K562 (cell line): ENCODE data around the gene MAGT1. TPM values are rescaled to one million over a fixed set of nuclear protein-coding genes. Genes with fewer than 3 reads are reported as not detected.

Experiments
- ADNP ChIP-seq: fragments of 200-800 bp; sonication (Bioruptor generic); IDR thresholded peaks from 2 replicates; pipeline ENCODE4 v1.6.1; 2016; ENCODE audit warnings: missing genetic modification characterization, missing compliant biosample characterization
- ARID1B ChIP-seq: fragments of 450-650 bp; IDR thresholded peaks from 2 replicates; pipeline ENCODE4 v1.6.1; 2016; ENCODE audit warnings: antibody characterized with exemption, mild to moderate bottlenecking, inconsistent platforms
- ARID2 ChIP-seq: fragments of 450-650 bp; IDR thresholded peaks from 2 replicates; pipeline ENCODE4 v1.6.1; 2017; ENCODE audit warnings: antibody characterized with exemption, mild to moderate bottlenecking
- ATF7 ChIP-seq: fragments of 450-650 bp; IDR thresholded peaks from 2 replicates; pipeline ENCODE4 v1.7.1; 2014; ENCODE audit warnings: mild to moderate bottlenecking, moderate library complexity
- DNMT1 ChIP-seq: fragments of 450-650 bp; IDR thresholded peaks from 2 replicates; pipeline ENCODE4 v1.6.1; 2016; ENCODE audit warnings: antibody characterized with exemption, mild to moderate bottlenecking
- E2F6 ChIP-seq, 2 experiments: IDR thresholded peaks; 2 replicates each; pipeline ENCODE4 v1.6.1; 2011; ENCODE audit warnings: borderline replicate concordance in 1 of 2, control low read depth in 1 of 2, low read depth in 1 of 2, low read length in 1 of 2, mild to moderate bottlenecking in 1 of 2, mixed read lengths in 1 of 2, moderate library complexity in 1 of 2; ENCODE audit not compliant: insufficient read depth in 1 of 2, insufficient read length in 1 of 2, poor library complexity in 1 of 2, severe bottlenecking in 1 of 2; ENCODE audit errors: extremely low read depth in 1 of 2
- ERF ChIP-seq: fragments of 450-650 bp; formaldehyde crosslinking; IDR thresholded peaks from 2 replicates; pipeline ENCODE4 v1.4.0; 2020; ENCODE audit warnings: mild to moderate bottlenecking, mixed read lengths
- ETS2 ChIP-seq: IDR thresholded peaks from 2 replicates; pipeline ENCODE4 v1.6.1; 2016; ENCODE audit warnings: borderline replicate concordance, missing genetic modification characterization, mild to moderate bottlenecking, moderate library complexity, missing compliant biosample characterization; ENCODE audit not compliant: poor library complexity, severe bottlenecking
- FOSL1 ChIP-seq: fragments of 200-800 bp; sonication (Bioruptor generic); conservative IDR thresholded peaks from 2 replicates; pipeline ENCODE4 v1.6.1; 2016; ENCODE audit warnings: missing genetic modification characterization, missing compliant biosample characterization
- FOXK1 ChIP-seq: sonication (generic); formaldehyde crosslinking; IDR thresholded peaks from 2 replicates; pipeline ENCODE4 v1.8.0; 2022; ENCODE audit warnings: missing genetic modification reagents, mild to moderate bottlenecking, borderline replicate concordance
- GATAD2B ChIP-seq: fragments of 450-650 bp; IDR thresholded peaks from 2 replicates; pipeline ENCODE4 v1.6.1; 2017; ENCODE audit warnings: mild to moderate bottlenecking, borderline replicate concordance
- GTF2F1 ChIP-seq: IDR thresholded peaks from 2 replicates; pipeline ENCODE4 v1.6.1; 2011; ENCODE audit warnings: low read depth, low read length, improper control_type of control experiment
- HLTF ChIP-seq: fragments of 450-650 bp; IDR thresholded peaks from 2 replicates; pipeline ENCODE4 v1.6.1; 2016
- ILK ChIP-seq: fragments of 450-650 bp; IDR thresholded peaks from 2 replicates; pipeline ENCODE4 v1.6.1; 2016; ENCODE audit warnings: missing genetic modification characterization, low read depth, mild to moderate bottlenecking, missing compliant biosample characterization, moderate library complexity, borderline replicate concordance
- IRF1 ChIP-seq: sonication (generic); formaldehyde crosslinking; IDR thresholded peaks from 2 replicates; pipeline ENCODE4 v1.8.0; 2022; ENCODE audit warnings: missing genetic modification reagents, mild to moderate bottlenecking, borderline replicate concordance
- KDM5B ChIP-seq: fragments of 200-600 bp; sonication (generic); IDR thresholded peaks from 2 replicates; pipeline ENCODE4 v1.6.1; 2012; ENCODE audit warnings: low read depth, mild to moderate bottlenecking, moderate library complexity, low read length, control low read depth, inconsistent platforms; ENCODE audit not compliant: insufficient replicate concordance
- MAZ ChIP-seq, 2 experiments: fragments of 450-650 bp in 1 of 2; sonication (generic) in 1 of 2; formaldehyde crosslinking; IDR thresholded peaks in 1 of 2; conservative IDR thresholded peaks in 1 of 2; 2 replicates each; pipeline versions ENCODE4 v1.4.0 to v1.5.0; 2020; ENCODE audit warnings: mild to moderate bottlenecking in 1 of 2, missing genetic modification reagents in 1 of 2
- MIER1 ChIP-seq: fragments of 450-650 bp; IDR thresholded peaks from 2 replicates; pipeline ENCODE4 v1.6.1; 2016; ENCODE audit warnings: antibody characterized with exemption, mild to moderate bottlenecking, low read depth
- NFRKB ChIP-seq: fragments of 450-650 bp; IDR thresholded peaks from 2 replicates; pipeline ENCODE4 v1.6.1; 2016; ENCODE audit warnings: low read depth
- SMAD4 ChIP-seq: fragments of 250-450 bp; sonication (Bioruptor Pico); conservative IDR thresholded peaks from 2 replicates; pipeline ENCODE4 v1.8.0; 2021; ENCODE audit warnings: inconsistent platforms, mild to moderate bottlenecking, moderate library complexity
- SMARCC2 ChIP-seq: fragments of 450-650 bp; IDR thresholded peaks from 2 replicates; pipeline ENCODE4 v1.6.1; 2017; ENCODE audit warnings: antibody characterized with exemption, moderate library complexity, mild to moderate bottlenecking, low read depth
- SP1 ChIP-seq: sonication (generic); formaldehyde crosslinking; IDR thresholded peaks from 2 replicates; pipeline ENCODE4 v1.8.1; 2022; ENCODE audit warnings: mild to moderate bottlenecking, missing genetic modification reagents
- STAT5A ChIP-seq: IDR thresholded peaks from 2 replicates; pipeline ENCODE4 v1.6.1; 2012; ENCODE audit warnings: low read length, inconsistent platforms, borderline replicate concordance
- TCF3 ChIP-seq: sonication (generic); formaldehyde crosslinking; IDR thresholded peaks from 2 replicates; pipeline ENCODE4 v1.4.0; 2020; ENCODE audit warnings: mild to moderate bottlenecking, missing genetic modification reagents
- ZNF518B ChIP-seq: fragments of 250-450 bp; sonication (Bioruptor Pico); IDR thresholded peaks from 2 replicates; pipeline ENCODE4 v1.5.0; 2021; ENCODE audit warnings: mild to moderate bottlenecking, moderate library complexity
- ZNF561 ChIP-seq: fragments of 450-650 bp; formaldehyde crosslinking; conservative IDR thresholded peaks from 2 replicates; pipeline ENCODE4 v1.4.0; 2020; ENCODE audit warnings: mild to moderate bottlenecking, moderate library complexity
- polyA plus RNA-seq, 8 experiments: library from polyadenylated mRNA; depleted of rRNA in 4 of 8; stranded (reverse) in 5 of 8; unstranded in 3 of 8; fragments of >200 nt; fragmentation: Nextera tagmentation in 2 of 8; fragmentation: Illumina TruSeq in 1 of 8; extraction: Ambion mirVana in 2 of 8; extraction: Trizol in 1 of 8; gene quantifications; 2 replicates each; pipeline versions ENCODE4 v1.2.1 to v1.2.3, GENCODE V29; 2011 to 2014; ENCODE audit warnings: inconsistent platforms in 1 of 8, missing spikeins in 1 of 8
- total RNA-seq, 7 experiments: library from RNA; depleted of rRNA in 6 of 7; stranded (reverse); fragments of >200 nt in 6 of 7; fragmentation: Illumina TruSeq in 2 of 7; extraction: Trizol in 2 of 7; gene quantifications; 2 replicates each; pipeline versions ENCODE4 v1.2.1 to v1.2.3, GENCODE V29; 2011 to 2021; ENCODE audit warnings: low replicate concordance in 1 of 7

MAGT1 gene
- total and polyA plus RNA-seq, 9 of the 15 experiments (the other 6 are each of a cell fraction or from before 2014, with no cell fraction given), result 15.5 to 46.2 (median 28.8) TPM

- TF ChIP-seq ZNF561 (CRISPR knock-in tag) (no peak), ILK (no peak), SMARCC2 (0 out of 2 replicates have a peak, but pooled peaks have one; percentile 18), IRF1 (CRISPR knock-in tag) (no peak), MAZ (CRISPR knock-in tag; conservative IDR thresholded peaks at IDR 0.05 in 1 of 2, IDR thresholded peaks at IDR 0.05 in 1 of 2) (no peak), HLTF (no peak), ADNP (tag) (no peak), MIER1 (no peak), TCF3 (CRISPR knock-in tag) (peak; percentile 77), ZNF518B (CRISPR knock-in tag) (no peak), ATF7 (no peak), ARID1B (peak; percentile 88), GATAD2B (no peak), DNMT1 (no peak), SMAD4 (CRISPR knock-in tag) (no peak), ERF (CRISPR knock-in tag) (no peak), E2F6 (IDR thresholded peaks at IDR 0.05; ENCODE audit: borderline replicate concordance in 1 of 2, extremely low read depth in 1 of 2, insufficient read depth in 1 of 2, insufficient read length in 1 of 2, low read depth in 1 of 2, low read length in 1 of 2, poor library complexity in 1 of 2, severe bottlenecking in 1 of 2) (no peak), KDM5B (no peak), GTF2F1 (no peak), ARID2 (no peak), FOSL1 (tag) (peak; percentile 56; the same call in 1 of the 2 replicates), ETS2 (tag) (no peak), STAT5A (peak; percentile 42; the same call in 1 of the 2 replicates), SP1 (CRISPR knock-in tag) (no peak), FOXK1 (CRISPR knock-in tag) (no peak), NFRKB (no peak)
These were observed 27.6 kb upstream of the MAGT1 start (continued) for GRCh38 chrX:77922787-77923186.
